ENCODE measurements around the gene FBXL16.

GRCh38 chr16:739560-740458 is 34.2 kb upstream of the FBXL16 start:
- TF ChIP-seq CTCF (IDR thresholded peaks at IDR 0.05; ENCODE audit: insufficient read depth, low read length): no peak
- no peak for TF ChIP-seq POLR2AphosphoS5 (IDR thresholded peaks at IDR 0.05; ENCODE audit: low read depth)
- no peak for TF ChIP-seq SPI1 (IDR thresholded peaks at IDR 0.05; ENCODE audit: borderline replicate concordance, low read depth)
- no peak for TF ChIP-seq REST (IDR thresholded peaks at IDR 0.05; ENCODE audit: insufficient replicate concordance, low read depth)
- no peak for TF ChIP-seq GABPA (IDR thresholded peaks at IDR 0.05; ENCODE audit: low read depth)

Data from HL-60 (cell line).